ENCODE results near the gene BACH2.
"Not testable (repeated sequence)": the region's sequence is repeated elsewhere in the genome, so short reads cannot be mapped to it uniquely, and the experiment has no call there.

The BACH2 gene

GRCh38 chr6:90294008-90294511, 2.6 kb downstream of the BACH2 start:
- peak overlapping the region; percentile 90 for H3K4me3 Mint-ChIP-seq
- H3K9me3 Mint-ChIP-seq = no peaks in the 10 kb centered on the region
- H3K36me3 Mint-ChIP-seq (ENCODE audit: low read depth) = peaks cover 56% of the 10 kb centered on the region
- peak overlapping the region; percentile 96 for H3K27ac Mint-ChIP-seq
- H3K27me3 Mint-ChIP-seq = no peaks in the 10 kb centered on the region
- peaks cover 74% of the 10 kb centered on the region for H3K4me1 Mint-ChIP-seq (ENCODE audit: low read depth)

- peak overlapping the region; percentile 90 for H3K4me3 Mint-ChIP-seq
- peaks cover 74% of the 10 kb centered on the region for H3K4me1 Mint-ChIP-seq (ENCODE audit: low read depth)
- peaks cover 61% of the 10 kb centered on the region for H3K36me3 Mint-ChIP-seq (ENCODE audit: low read depth)
- no peaks in the 10 kb centered on the region for H3K9me3 Mint-ChIP-seq
- peak overlapping the region; percentile 96 for H3K27ac Mint-ChIP-seq
- no peaks in the 10 kb centered on the region for H3K27me3 Mint-ChIP-seq
Measured at GRCh38 chr6:90293319-90293953, 3.2 kb downstream of the BACH2 start.

GRCh38 chr6:90291565-90291964, 5.1 kb downstream of the BACH2 start:
- peak overlapping the region; percentile 96 for H3K27ac Mint-ChIP-seq
- peak overlapping the region; percentile 90 for H3K4me3 Mint-ChIP-seq

GRCh38 chr6:90290811-90291420, 5.7 kb downstream of the BACH2 start:
- H3K27ac Mint-ChIP-seq = peak overlapping the region; percentile 96
- H3K4me3 Mint-ChIP-seq = peak overlapping the region; percentile 90
- H3K4me1 Mint-ChIP-seq (ENCODE audit: low read depth) = peaks cover 88% of the 10 kb centered on the region
- H3K9me3 Mint-ChIP-seq = no peaks in the 10 kb centered on the region
- H3K36me3 Mint-ChIP-seq (ENCODE audit: low read depth) = peaks cover 81% of the 10 kb centered on the region
- H3K27me3 Mint-ChIP-seq = no peaks in the 10 kb centered on the region

More at GRCh38 chr6:90291565-90291964, 5.1 kb downstream of the BACH2 start:
- Mint-ChIP-seq H3K27me3 (no peaks in the 10 kb centered on the region), H3K4me1 (ENCODE audit: low read depth) (peaks cover 81% of the 10 kb centered on the region), H3K9me3 (no peaks in the 10 kb centered on the region), H3K36me3 (ENCODE audit: low read depth) (peaks cover 80% of the 10 kb centered on the region)

GRCh38 chr6:90289902-90290301, 6.7 kb downstream of the BACH2 start:
- H3K27me3 Mint-ChIP-seq = no peaks in the 10 kb centered on the region
- H3K9me3 Mint-ChIP-seq = no peaks in the 10 kb centered on the region
- peaks cover 81% of the 10 kb centered on the region for H3K36me3 Mint-ChIP-seq (ENCODE audit: low read depth)
- H3K27ac Mint-ChIP-seq = peak overlapping the region; percentile 96
- peak overlapping the region; percentile 90 for H3K4me3 Mint-ChIP-seq
- H3K4me1 Mint-ChIP-seq (ENCODE audit: low read depth) = peaks cover 98% of the 10 kb centered on the region

- Mint-ChIP-seq H3K36me3 (ENCODE audit: low read depth) (peaks cover 74% of the 10 kb centered on the region), H3K27ac (peak overlapping the region; percentile 96), H3K4me3 (peak overlapping the region; percentile 63)
Measured at GRCh38 chr6:90288404-90288803, 8.2 kb downstream of the BACH2 start.

GRCh38 chr6:90286884-90287488, 9.7 kb downstream of the BACH2 start:
- Mint-ChIP-seq H3K27me3 (peaks cover 4% of the 10 kb centered on the region), H3K4me1 (ENCODE audit: low read depth) (peaks cover 99% of the 10 kb centered on the region), H3K27ac (peak overlapping the region; percentile 99), H3K36me3 (ENCODE audit: low read depth) (peaks cover 74% of the 10 kb centered on the region), H3K9me3 (no peaks in the 10 kb centered on the region), H3K4me3 (peak overlapping the region; percentile 78)

More at GRCh38 chr6:90288404-90288803, 8.2 kb downstream of the BACH2 start:
- H3K4me1 Mint-ChIP-seq (ENCODE audit: low read depth) = peaks cover 99% of the 10 kb centered on the region
- peaks cover 4% of the 10 kb centered on the region for H3K27me3 Mint-ChIP-seq
- H3K9me3 Mint-ChIP-seq = no peaks in the 10 kb centered on the region

- H3K27me3 Mint-ChIP-seq = peaks cover 4% of the 10 kb centered on the region
- H3K4me3 Mint-ChIP-seq = peak overlapping the region; percentile 78
- H3K36me3 Mint-ChIP-seq (ENCODE audit: low read depth) = peaks cover 72% of the 10 kb centered on the region
- peaks cover 99% of the 10 kb centered on the region for H3K4me1 Mint-ChIP-seq (ENCODE audit: low read depth)
- no peaks in the 10 kb centered on the region for H3K9me3 Mint-ChIP-seq
- H3K27ac Mint-ChIP-seq = peak overlapping the region; percentile 99
Measured at GRCh38 chr6:90285611-90286381, 10.8 kb downstream of the BACH2 start.

GRCh38 chr6:90285042-90285481, 11.6 kb downstream of the BACH2 start:
- no peaks in the 10 kb centered on the region for H3K9me3 Mint-ChIP-seq
- peaks cover 98% of the 10 kb centered on the region for H3K4me1 Mint-ChIP-seq (ENCODE audit: low read depth)
- peak overlapping the region; percentile 78 for H3K4me3 Mint-ChIP-seq
- H3K27me3 Mint-ChIP-seq = peaks cover 4% of the 10 kb centered on the region
- H3K36me3 Mint-ChIP-seq (ENCODE audit: low read depth) = peaks cover 66% of the 10 kb centered on the region
- H3K27ac Mint-ChIP-seq = peak overlapping the region; percentile 99

- Mint-ChIP-seq H3K4me3 (peak overlapping the region; percentile 78), H3K9me3 (no peaks in the 10 kb centered on the region), H3K36me3 (ENCODE audit: low read depth) (peaks cover 60% of the 10 kb centered on the region), H3K27me3 (peaks cover 4% of the 10 kb centered on the region), H3K4me1 (ENCODE audit: low read depth) (peaks cover 97% of the 10 kb centered on the region), H3K27ac (peak overlapping the region; percentile 99)
Measured at GRCh38 chr6:90284236-90285041, 12.2 kb downstream of the BACH2 start.

- Mint-ChIP-seq H3K4me1 (ENCODE audit: low read depth) (peaks cover 97% of the 10 kb centered on the region), H3K36me3 (ENCODE audit: low read depth) (peaks cover 54% of the 10 kb centered on the region), H3K4me3 (peak overlapping the region; percentile 28), H3K27ac (peak overlapping the region; percentile 98)
- H3K27me3 Mint-ChIP-seq, H3K9me3 Mint-ChIP-seq: not testable (repeated sequence)
Measured at GRCh38 chr6:90282265-90282664, 14.4 kb downstream of the BACH2 start.

- Mint-ChIP-seq H3K4me1 (ENCODE audit: low read depth) (peaks cover 97% of the 10 kb centered on the region), H3K36me3 (ENCODE audit: low read depth) (peaks cover 56% of the 10 kb centered on the region), H3K9me3 (no peaks in the 10 kb centered on the region), H3K27me3 (no peaks in the 10 kb centered on the region), H3K4me3 (peak overlapping the region; percentile 71), H3K27ac (peak overlapping the region; percentile 98)
Measured at GRCh38 chr6:90278129-90278528, 18.5 kb downstream of the BACH2 start.

GRCh38 chr6:90277302-90278011, 19.2 kb downstream of the BACH2 start:
- H3K4me3 Mint-ChIP-seq = peak overlapping the region; percentile 71
- peak overlapping the region; percentile 98 for H3K27ac Mint-ChIP-seq
- no peaks in the 10 kb centered on the region for H3K9me3 Mint-ChIP-seq
- H3K4me1 Mint-ChIP-seq (ENCODE audit: low read depth) = peaks cover 97% of the 10 kb centered on the region
- peaks cover 53% of the 10 kb centered on the region for H3K36me3 Mint-ChIP-seq (ENCODE audit: low read depth)
- no peaks in the 10 kb centered on the region for H3K27me3 Mint-ChIP-seq
